K562 (cell line): Measurements from ENCODE around the gene IQCE.

ENCODE experiments used
- CBFB ChIP-seq: sonication (generic); formaldehyde crosslinking; IDR thresholded peaks from 2 replicates; pipeline ENCODE4 v1.4.0; 2020; ENCODE audit warnings: mild to moderate bottlenecking, missing genetic modification reagents
- ETV1 ChIP-seq: fragments of 450-650 bp; conservative IDR thresholded peaks from 2 replicates; pipeline ENCODE4 v1.6.1; 2016; ENCODE audit warnings: missing genetic modification characterization, control low read depth, low read depth, missing compliant biosample characterization
- ZNF133 ChIP-seq: fragments of 250-450 bp; sonication (Bioruptor Pico); IDR thresholded peaks from 2 replicates; pipeline ENCODE4 v1.4.0; 2020; ENCODE audit warnings: mild to moderate bottlenecking

- no peak for TF ChIP-seq ZNF133 (CRISPR knock-in tag)
- no peak for TF ChIP-seq ETV1 (tag)
- no peak for TF ChIP-seq CBFB (CRISPR knock-in tag)
Observed at GRCh38 chr7:2611401-2611800, 52.6 kb downstream of the IQCE start.
